ENCODE measurements around the gene ADRA2C. TPM values are rescaled to one million over a fixed set of nuclear protein-coding genes. Genes with fewer than 3 reads are reported as not detected.

The ADRA2C gene
- total and polyA plus RNA-seq, 2 of the 13 experiments (the other 11 are each of a cell fraction or from before 2014, with no cell fraction given) = 15.4 to 69.7 TPM

DNA sequence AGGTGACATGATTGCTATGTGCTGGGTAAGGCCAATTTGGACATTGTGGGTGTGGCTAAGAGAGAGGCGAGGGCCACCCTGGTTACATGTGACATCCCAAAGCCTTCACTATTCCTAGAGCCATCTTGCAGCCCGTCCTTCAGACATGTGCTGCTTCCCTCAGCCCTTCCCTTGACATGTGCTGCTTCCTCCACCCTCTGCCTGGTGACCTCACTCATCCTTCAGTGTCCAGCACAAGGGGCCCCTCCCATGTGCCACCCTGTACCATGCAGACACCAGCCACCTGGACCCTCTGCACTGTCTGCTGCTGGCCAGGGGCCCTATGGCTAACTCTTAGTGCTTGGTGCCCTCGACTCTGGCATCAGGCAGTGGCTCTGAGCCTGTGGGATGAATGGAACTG lies 27.4 kb downstream of the ADRA2C start:
- in situ Hi-C loops (cut with HindIII; ENCODE audit: extremely low pct_ligation_motif_present, low pct_unique_long_range_greater_than_20kb) = no loop called here

GRCh38 chr4:3796960-3797359 lies 30.8 kb downstream of the ADRA2C start:
- Histone ChIP-seq H3K4me2 (ENCODE audit: low read depth, low read length) (no peak overlapping the region), H3K36me3 (replicated peaks in 1 of 2; ENCODE audit: control insufficient read depth in 1 of 2, insufficient read depth in 2 of 2, low read length in 2 of 2) (no peaks in the 10 kb centered on the region), H2AFZ (ENCODE audit: low read length) (no peak overlapping the region), H3K79me2 (ENCODE audit: insufficient read depth, low read length) (no peaks in the 10 kb centered on the region), H3K9me3 (ENCODE audit: low read length) (peaks cover 23% of the 10 kb centered on the region), H3K27me3 (ENCODE audit: control insufficient read depth in 1 of 2, insufficient read depth in 2 of 2, low read length in 2 of 2) (peaks cover 0 to 36% of the 10 kb centered on the region in 2 experiments; a peak in 3 of 5 replicates), H4K20me1 (ENCODE audit: insufficient read depth, low read length) (no peaks in the 10 kb centered on the region), H3K4me3 (replicated peaks in 1 of 3; ENCODE audit: insufficient read depth in 1 of 3, low read depth in 2 of 3, low read length in 3 of 3) (no peak overlapping the region), H3K27ac (ENCODE audit: extremely low read length, insufficient read depth, low read length) (no peak overlapping the region), H3K4me1 (ENCODE audit: insufficient read depth, low read length) (peaks cover 33% of the 10 kb centered on the region), H3K9ac (ENCODE audit: insufficient read depth, low read depth, low read length) (no peak overlapping the region)
- DNase-seq (ENCODE audit: low spot score) (no peak), FAIRE-seq (no peak), ATAC-seq (no peak)
- ChIA-PET CTCF (ENCODE audit: low intra/inter-chr PET ratio, low total read pairs) (no interaction called here), POLR2A (no interaction called here)
- WGBS (ENCODE audit: low lambda C conversion rate) = 0% methylated on average over 2 of the region's 2 CpGs
- BruUV-seq (replicated peaks) = no TSS peak
- in situ Hi-C loops (cut with HindIII; ENCODE audit: extremely low pct_ligation_motif_present, low pct_unique_long_range_greater_than_20kb) (no loop called here), intact Hi-C loops (cut with micrococcal nuclease; ENCODE audit: unreplicated experiment) (no loop called here)
- TF ChIP-seq SMARCE1 (IDR thresholded peaks at IDR 0.05; ENCODE audit: borderline replicate concordance) (no peak), ZNF746 (CRISPR knock-in tag; IDR thresholded peaks at IDR 0.05) (no peak), SIN3B (IDR thresholded peaks at IDR 0.05; ENCODE audit: low read length) (no peak), RBAK (CRISPR knock-in tag; IDR thresholded peaks at IDR 0.05) (peak; percentile 95)
- TF ChIP-seq, protein P1, sequence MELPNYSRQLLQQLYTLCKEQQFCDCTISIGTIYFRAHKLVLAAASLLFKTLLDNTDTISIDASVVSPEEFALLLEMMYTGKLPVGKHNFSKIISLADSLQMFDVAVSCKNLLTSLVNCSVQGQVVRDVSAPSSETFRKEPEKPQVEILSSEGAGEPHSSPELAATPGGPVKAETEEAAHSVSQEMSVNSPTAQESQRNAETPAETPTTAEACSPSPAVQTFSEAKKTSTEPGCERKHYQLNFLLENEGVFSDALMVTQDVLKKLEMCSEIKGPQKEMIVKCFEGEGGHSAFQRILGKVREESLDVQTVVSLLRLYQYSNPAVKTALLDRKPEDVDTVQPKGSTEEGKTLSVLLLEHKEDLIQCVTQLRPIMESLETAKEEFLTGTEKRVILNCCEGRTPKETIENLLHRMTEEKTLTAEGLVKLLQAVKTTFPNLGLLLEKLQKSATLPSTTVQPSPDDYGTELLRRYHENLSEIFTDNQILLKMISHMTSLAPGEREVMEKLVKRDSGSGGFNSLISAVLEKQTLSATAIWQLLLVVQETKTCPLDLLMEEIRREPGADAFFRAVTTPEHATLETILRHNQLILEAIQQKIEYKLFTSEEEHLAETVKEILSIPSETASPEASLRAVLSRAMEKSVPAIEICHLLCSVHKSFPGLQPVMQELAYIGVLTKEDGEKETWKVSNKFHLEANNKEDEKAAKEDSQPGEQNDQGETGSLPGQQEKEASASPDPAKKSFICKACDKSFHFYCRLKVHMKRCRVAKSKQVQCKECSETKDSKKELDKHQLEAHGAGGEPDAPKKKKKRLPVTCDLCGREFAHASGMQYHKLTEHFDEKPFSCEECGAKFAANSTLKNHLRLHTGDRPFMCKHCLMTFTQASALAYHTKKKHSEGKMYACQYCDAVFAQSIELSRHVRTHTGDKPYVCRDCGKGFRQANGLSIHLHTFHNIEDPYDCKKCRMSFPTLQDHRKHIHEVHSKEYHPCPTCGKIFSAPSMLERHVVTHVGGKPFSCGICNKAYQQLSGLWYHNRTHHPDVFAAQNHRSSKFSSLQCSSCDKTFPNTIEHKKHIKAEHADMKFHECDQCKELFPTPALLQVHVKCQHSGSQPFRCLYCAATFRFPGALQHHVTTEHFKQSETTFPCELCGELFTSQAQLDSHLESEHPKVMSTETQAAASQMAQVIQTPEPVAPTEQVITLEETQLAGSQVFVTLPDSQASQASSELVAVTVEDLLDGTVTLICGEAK (IDR thresholded peaks at IDR 0.05) = no peak
- TF ChIP-seq, protein P1 (CRISPR knock-in tag; IDR thresholded peaks at IDR 0.05) = no peak

More for the DNA sequence above, 27.4 kb downstream of the ADRA2C start:
- ChIA-PET CTCF (ENCODE audit: low intra/inter-chr PET ratio, low total read pairs) (interaction anchor here (0.8 kb wide), 1 partner anchor 87 kb away, joined by 3 read pairs; no protein-coding TSS in a partner anchor), POLR2A (no interaction called here)
- DNase-seq (ENCODE audit: low spot score) (no peak), FAIRE-seq (no peak), ATAC-seq (no peak)
- Histone ChIP-seq H3K79me2 (ENCODE audit: insufficient read depth, low read length) (no peaks in the 10 kb centered on the region), H3K4me3 (replicated peaks in 1 of 3; ENCODE audit: insufficient read depth in 1 of 3, low read depth in 2 of 3, low read length in 3 of 3) (no peak overlapping the region), H3K36me3 (replicated peaks in 1 of 2; ENCODE audit: control insufficient read depth in 1 of 2, insufficient read depth in 2 of 2, low read length in 2 of 2) (no peaks in the 10 kb centered on the region), H3K4me2 (ENCODE audit: low read depth, low read length) (no peak overlapping the region), H3K9me3 (ENCODE audit: low read length) (peaks cover 23% of the 10 kb centered on the region), H4K20me1 (ENCODE audit: insufficient read depth, low read length) (no peaks in the 10 kb centered on the region), H3K27me3 (ENCODE audit: control insufficient read depth in 1 of 2, insufficient read depth in 2 of 2, low read length in 2 of 2) (peaks cover 6 to 15% of the 10 kb centered on the region in 2 experiments; a peak in 3 of 5 replicates), H3K4me1 (ENCODE audit: insufficient read depth, low read length) (peaks cover 19% of the 10 kb centered on the region), H3K27ac (ENCODE audit: extremely low read length, insufficient read depth, low read length) (no peak overlapping the region), H3K9ac (ENCODE audit: insufficient read depth, low read depth, low read length) (no peak overlapping the region), H2AFZ (ENCODE audit: low read length) (no peak overlapping the region)
- WGBS (ENCODE audit: low lambda C conversion rate) = 0% methylated on average over 3 of the region's 3 CpGs
- intact Hi-C loops (cut with micrococcal nuclease; ENCODE audit: unreplicated experiment) = no loop called here
- no TSS peak for BruUV-seq (replicated peaks)
- no peak for TF ChIP-seq ZNF790 (CRISPR knock-in tag; IDR thresholded peaks at IDR 0.05; ENCODE audit: borderline replicate concordance)
- TF ChIP-seq, protein P2, sequence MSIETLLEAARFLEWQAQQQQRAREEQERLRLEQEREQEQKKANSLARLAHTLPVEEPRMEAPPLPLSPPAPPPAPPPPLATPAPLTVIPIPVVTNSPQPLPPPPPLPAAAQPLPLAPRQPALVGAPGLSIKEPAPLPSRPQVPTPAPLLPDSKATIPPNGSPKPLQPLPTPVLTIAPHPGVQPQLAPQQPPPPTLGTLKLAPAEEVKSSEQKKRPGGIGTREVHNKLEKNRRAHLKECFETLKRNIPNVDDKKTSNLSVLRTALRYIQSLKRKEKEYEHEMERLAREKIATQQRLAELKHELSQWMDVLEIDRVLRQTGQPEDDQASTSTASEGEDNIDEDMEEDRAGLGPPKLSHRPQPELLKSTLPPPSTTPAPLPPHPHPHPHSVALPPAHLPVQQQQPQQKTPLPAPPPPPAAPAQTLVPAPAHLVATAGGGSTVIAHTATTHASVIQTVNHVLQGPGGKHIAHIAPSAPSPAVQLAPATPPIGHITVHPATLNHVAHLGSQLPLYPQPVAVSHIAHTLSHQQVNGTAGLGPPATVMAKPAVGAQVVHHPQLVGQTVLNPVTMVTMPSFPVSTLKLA (IDR thresholded peaks at IDR 0.05) = peak; percentile 98

All from HepG2 (cell line).